Measurements from ENCODE around the gene USP24. TPM values are rescaled to one million over a fixed set of nuclear protein-coding genes. Genes with fewer than 3 reads are reported as not detected.
A peak's percentile ranks its signal among the peaks of the same experiment; 100 is the strongest.

The USP24 gene
- total RNA-seq, 1 donor from 2014 or later: 45.9 TPM

- Histone ChIP-seq H3K4me1 (ENCODE audit: control insufficient read depth in 3 of 3, insufficient read depth in 3 of 3, low read length in 3 of 3) (peaks cover 11 to 45% (median 36%) of the 10 kb centered on the region in 3 donors), H3K9me3 (ENCODE audit: control insufficient read depth in 3 of 3, low read length in 3 of 3) (no peaks in the 10 kb centered on the region), H3K9ac (ENCODE audit: low read depth in 1 of 3, low read length in 3 of 3) (peak overlapping the region; percentile 26 to 48 (median 46)), H3K4me3 (ENCODE audit: low read length in 3 of 3) (peak overlapping the region in 2 of 3 donors; percentile 1 to 41), H3K27me3 (ENCODE audit: control insufficient read depth in 3 of 3, insufficient read depth in 3 of 3, low read length in 3 of 3) (no peaks in the 10 kb centered on the region), H3K27ac (ENCODE audit: low read depth, low read length) (peak overlapping the region; percentile 84), H3K36me3 (ENCODE audit: control insufficient read depth in 3 of 3, insufficient read depth in 3 of 3, low read length in 3 of 3) (no peaks in the 10 kb centered on the region)
Measured at GRCh38 chr1:55249646-55250398, 34.7 kb upstream of the USP24 start.

GRCh38 chr1:55246896-55247295 lies 31.7 kb upstream of the USP24 start:
- Histone ChIP-seq H3K36me3 (ENCODE audit: control insufficient read depth in 3 of 3, insufficient read depth in 3 of 3, low read length in 3 of 3) (no peaks in the 10 kb centered on the region), H3K4me1 (ENCODE audit: control insufficient read depth in 3 of 3, insufficient read depth in 3 of 3, low read length in 3 of 3) (peaks cover 9 to 33% (median 26%) of the 10 kb centered on the region in 3 donors), H3K27ac (ENCODE audit: low read depth, low read length) (no peak overlapping the region), H3K4me3 (ENCODE audit: low read length in 3 of 3) (no peak overlapping the region), H3K9ac (ENCODE audit: low read depth in 1 of 3, low read length in 3 of 3) (no peak overlapping the region), H3K27me3 (ENCODE audit: control insufficient read depth in 3 of 3, insufficient read depth in 3 of 3, low read length in 3 of 3) (no peaks in the 10 kb centered on the region), H3K9me3 (ENCODE audit: control insufficient read depth in 3 of 3, low read length in 3 of 3) (no peaks in the 10 kb centered on the region)

- Histone ChIP-seq H3K36me3 (ENCODE audit: control insufficient read depth in 3 of 3, insufficient read depth in 3 of 3, low read length in 3 of 3) (no peaks in the 10 kb centered on the region), H3K9ac (ENCODE audit: low read depth in 1 of 3, low read length in 3 of 3) (no peak overlapping the region), H3K27ac (ENCODE audit: low read depth, low read length) (no peak overlapping the region), H3K4me1 (ENCODE audit: control insufficient read depth in 3 of 3, insufficient read depth in 3 of 3, low read length in 3 of 3) (peaks cover 9 to 27% (median 20%) of the 10 kb centered on the region in 3 donors), H3K9me3 (ENCODE audit: control insufficient read depth in 3 of 3, low read length in 3 of 3) (no peaks in the 10 kb centered on the region), H3K27me3 (ENCODE audit: control insufficient read depth in 3 of 3, insufficient read depth in 3 of 3, low read length in 3 of 3) (no peaks in the 10 kb centered on the region), H3K4me3 (ENCODE audit: low read length in 3 of 3) (no peak overlapping the region)
Measured at GRCh38 chr1:55246331-55246730, 31.2 kb upstream of the USP24 start.

- Histone ChIP-seq H3K9ac (ENCODE audit: low read depth in 1 of 3, low read length in 3 of 3) (no peak overlapping the region), H3K4me1 (ENCODE audit: control insufficient read depth in 3 of 3, insufficient read depth in 3 of 3, low read length in 3 of 3) (peaks cover 9 to 26% (median 17%) of the 10 kb centered on the region in 3 donors), H3K4me3 (ENCODE audit: low read length in 3 of 3) (no peak overlapping the region), H3K27me3 (ENCODE audit: control insufficient read depth in 3 of 3, insufficient read depth in 3 of 3, low read length in 3 of 3) (no peaks in the 10 kb centered on the region), H3K36me3 (ENCODE audit: control insufficient read depth in 3 of 3, insufficient read depth in 3 of 3, low read length in 3 of 3) (no peaks in the 10 kb centered on the region), H3K27ac (ENCODE audit: low read depth, low read length) (no peak overlapping the region), H3K9me3 (ENCODE audit: control insufficient read depth in 3 of 3, low read length in 3 of 3) (no peaks in the 10 kb centered on the region)
Measured at GRCh38 chr1:55245781-55246180, 30.6 kb upstream of the USP24 start.

- H3K4me1 ChIP-seq (ENCODE audit: control insufficient read depth in 3 of 3, insufficient read depth in 3 of 3, low read length in 3 of 3): peaks cover 0 to 16% (median 8%) of the 10 kb centered on the region in 3 donors
Measured at GRCh38 chr1:55244476-55245099, 29.4 kb upstream of the USP24 start.

GRCh38 chr1:55243655-55244054 lies 28.5 kb upstream of the USP24 start:
- Histone ChIP-seq H3K36me3 (ENCODE audit: control insufficient read depth in 3 of 3, insufficient read depth in 3 of 3, low read length in 3 of 3) (no peaks in the 10 kb centered on the region), H3K9ac (ENCODE audit: low read depth in 1 of 3, low read length in 3 of 3) (no peak overlapping the region), H3K27me3 (ENCODE audit: control insufficient read depth in 3 of 3, insufficient read depth in 3 of 3, low read length in 3 of 3) (no peaks in the 10 kb centered on the region), H3K27ac (ENCODE audit: low read depth, low read length) (no peak overlapping the region), H3K4me3 (ENCODE audit: low read length in 3 of 3) (no peak overlapping the region), H3K4me1 (ENCODE audit: control insufficient read depth in 3 of 3, insufficient read depth in 3 of 3, low read length in 3 of 3) (peaks cover 0 to 7% (median 0%) of the 10 kb centered on the region in 3 donors), H3K9me3 (ENCODE audit: control insufficient read depth in 3 of 3, low read length in 3 of 3) (no peaks in the 10 kb centered on the region)

More at GRCh38 chr1:55244476-55245099, 29.4 kb upstream of the USP24 start:
- no peak overlapping the region for H3K4me3 ChIP-seq (ENCODE audit: low read length in 3 of 3)
- no peak overlapping the region for H3K27ac ChIP-seq (ENCODE audit: low read depth, low read length)
- H3K27me3 ChIP-seq (ENCODE audit: control insufficient read depth in 3 of 3, insufficient read depth in 3 of 3, low read length in 3 of 3): no peaks in the 10 kb centered on the region
- no peaks in the 10 kb centered on the region for H3K36me3 ChIP-seq (ENCODE audit: control insufficient read depth in 3 of 3, insufficient read depth in 3 of 3, low read length in 3 of 3)
- no peaks in the 10 kb centered on the region for H3K9me3 ChIP-seq (ENCODE audit: control insufficient read depth in 3 of 3, low read length in 3 of 3)
- no peak overlapping the region for H3K9ac ChIP-seq (ENCODE audit: low read depth in 1 of 3, low read length in 3 of 3)

GRCh38 chr1:55239548-55239947 lies 24.4 kb upstream of the USP24 start:
- Histone ChIP-seq H3K4me1 (ENCODE audit: control insufficient read depth in 3 of 3, insufficient read depth in 3 of 3, low read length in 3 of 3) (peaks cover 0 to 4% (median 0%) of the 10 kb centered on the region in 3 donors), H3K27ac (ENCODE audit: low read depth, low read length) (no peak overlapping the region), H3K9ac (ENCODE audit: low read depth in 1 of 3, low read length in 3 of 3) (no peak overlapping the region), H3K27me3 (ENCODE audit: control insufficient read depth in 3 of 3, insufficient read depth in 3 of 3, low read length in 3 of 3) (no peaks in the 10 kb centered on the region), H3K9me3 (ENCODE audit: control insufficient read depth in 3 of 3, low read length in 3 of 3) (no peaks in the 10 kb centered on the region), H3K36me3 (ENCODE audit: control insufficient read depth in 3 of 3, insufficient read depth in 3 of 3, low read length in 3 of 3) (no peaks in the 10 kb centered on the region), H3K4me3 (ENCODE audit: low read length in 3 of 3) (no peak overlapping the region)

GRCh38 chr1:55235722-55236121 lies 20.6 kb upstream of the USP24 start:
- H3K27me3 ChIP-seq (ENCODE audit: control insufficient read depth in 3 of 3, insufficient read depth in 3 of 3, low read length in 3 of 3): no peaks in the 10 kb centered on the region
- no peaks in the 10 kb centered on the region for H3K36me3 ChIP-seq (ENCODE audit: control insufficient read depth in 3 of 3, insufficient read depth in 3 of 3, low read length in 3 of 3)
- H3K9me3 ChIP-seq (ENCODE audit: control insufficient read depth in 3 of 3, low read length in 3 of 3): no peaks in the 10 kb centered on the region
- H3K27ac ChIP-seq (ENCODE audit: low read depth, low read length): no peak overlapping the region
- H3K4me1 ChIP-seq (ENCODE audit: control insufficient read depth in 3 of 3, insufficient read depth in 3 of 3, low read length in 3 of 3): peaks cover 0 to 11% (median 2%) of the 10 kb centered on the region in 3 donors
- H3K4me3 ChIP-seq (ENCODE audit: low read length in 3 of 3): no peak overlapping the region
- H3K9ac ChIP-seq (ENCODE audit: low read depth in 1 of 3, low read length in 3 of 3): no peak overlapping the region

GRCh38 chr1:55234016-55234415 lies 18.9 kb upstream of the USP24 start:
- Histone ChIP-seq H3K36me3 (ENCODE audit: control insufficient read depth in 3 of 3, insufficient read depth in 3 of 3, low read length in 3 of 3) (no peaks in the 10 kb centered on the region), H3K4me1 (ENCODE audit: control insufficient read depth in 3 of 3, insufficient read depth in 3 of 3, low read length in 3 of 3) (peaks cover 3 to 24% (median 7%) of the 10 kb centered on the region in 3 donors), H3K27ac (ENCODE audit: low read depth, low read length) (no peak overlapping the region), H3K27me3 (ENCODE audit: control insufficient read depth in 3 of 3, insufficient read depth in 3 of 3, low read length in 3 of 3) (no peaks in the 10 kb centered on the region), H3K4me3 (ENCODE audit: low read length in 3 of 3) (no peak overlapping the region), H3K9me3 (ENCODE audit: control insufficient read depth in 3 of 3, low read length in 3 of 3) (no peaks in the 10 kb centered on the region), H3K9ac (ENCODE audit: low read depth in 1 of 3, low read length in 3 of 3) (no peak overlapping the region)

GRCh38 chr1:55233145-55233777 lies 18.1 kb upstream of the USP24 start:
- no peak overlapping the region for H3K4me3 ChIP-seq (ENCODE audit: low read length in 3 of 3)
- no peaks in the 10 kb centered on the region for H3K36me3 ChIP-seq (ENCODE audit: control insufficient read depth in 3 of 3, insufficient read depth in 3 of 3, low read length in 3 of 3)
- H3K27me3 ChIP-seq (ENCODE audit: control insufficient read depth in 3 of 3, insufficient read depth in 3 of 3, low read length in 3 of 3): no peaks in the 10 kb centered on the region
- no peak overlapping the region for H3K27ac ChIP-seq (ENCODE audit: low read depth, low read length)
- no peaks in the 10 kb centered on the region for H3K9me3 ChIP-seq (ENCODE audit: control insufficient read depth in 3 of 3, low read length in 3 of 3)
- no peak overlapping the region for H3K9ac ChIP-seq (ENCODE audit: low read depth in 1 of 3, low read length in 3 of 3)
- H3K4me1 ChIP-seq (ENCODE audit: control insufficient read depth in 3 of 3, insufficient read depth in 3 of 3, low read length in 3 of 3): peaks cover 3 to 24% (median 7%) of the 10 kb centered on the region in 3 donors

All from skeletal muscle tissue (tissue), 4 donors.